ENCODE results near the gene HOXA6. TPM values are rescaled to one million over a fixed set of nuclear protein-coding genes. Genes with fewer than 3 reads are reported as not detected.

The HOXA6 gene
- total and polyA plus RNA-seq, 2 donors (not counting 1 experiment from before 2014, with no cell fraction given) = 0.18 to 0.49 TPM

GRCh38 chr7:27162561-27163287 is 15.2 kb upstream of the HOXA6 start:
- DNase-seq (peak; percentile 11), ATAC-seq (ENCODE audit: low read depth) (no peak)
- Histone ChIP-seq H3K9ac (ENCODE audit: low read length) (no peak overlapping the region), H3K27me3 (replicated peaks in 1 of 4; ENCODE audit: control extremely low read depth in 1 of 4, control insufficient read depth in 3 of 4, insufficient read depth in 4 of 4, low read length in 3 of 4) (peaks cover 0 to 89% (median 73%) of the 10 kb centered on the region in 4 experiments), H3K27ac (ENCODE audit: low read length in 2 of 2) (no peak overlapping the region), H3K36me3 (replicated peaks in 1 of 2; ENCODE audit: control extremely low read depth in 1 of 2, control insufficient read depth in 1 of 2, extremely low read depth in 1 of 2, insufficient read depth in 2 of 2, low read length in 1 of 2) (no peaks in the 10 kb centered on the region), H3K79me2 (ENCODE audit: control insufficient read depth, insufficient read depth, low read length) (no peaks in the 10 kb centered on the region), H3K4me2 (replicated peaks; ENCODE audit: low read depth, low read length, poor library complexity, severe bottlenecking) (no peak overlapping the region), H3K4me3 (ENCODE audit: control extremely low read depth in 1 of 5, extremely low read depth in 1 of 5, insufficient read depth in 1 of 5, low read depth in 2 of 5, low read length in 4 of 5) (no peak overlapping the region), H3K4me1 (ENCODE audit: control insufficient read depth in 2 of 2, insufficient read depth in 2 of 2, low read length in 2 of 2) (peaks cover 53 to 61% of the 10 kb centered on the region in 2 donors), H2AFZ (ENCODE audit: insufficient read depth, low read depth, low read length, poor library complexity, severe bottlenecking) (no peak overlapping the region), H4K20me1 (ENCODE audit: control insufficient read depth, insufficient read depth, low read length, poor library complexity, severe bottlenecking) (peaks cover 4% of the 10 kb centered on the region), H3K9me3 (ENCODE audit: control extremely low read depth in 1 of 3, control insufficient read depth in 2 of 3, insufficient read depth in 1 of 3, low read length in 2 of 3) (peaks cover 0 to 73% (median 12%) of the 10 kb centered on the region in 3 donors)
- ChIA-PET POLR2A (no interaction called here), CTCF (interaction anchor here (0.6 to 4.0 kb wide), 22 partner anchors 13 to 1311 kb away, joined by 3 to 122 read pairs (median 4); partner anchors contain the start of genes HOXA3, HOXA5 and HOXA6)
- no CpG with 5 or more reads among the region's 7 CpGs for WGBS (ENCODE audit: insufficient coverage)
- no peak overlapping the region for H3K4me3 Mint-ChIP-seq
- H3K27me3 Mint-ChIP-seq = peaks cover 69% of the 10 kb centered on the region
- peaks cover 33% of the 10 kb centered on the region for H3K4me1 Mint-ChIP-seq
- intact Hi-C loops (cut with micrococcal nuclease) = loop anchor here (5.0 to 10.0 kb wide), 3 partner anchors 888 to 1085 kb away; no protein-coding TSS in a partner anchor
- no peaks in the 10 kb centered on the region for H3K9me3 Mint-ChIP-seq (ENCODE audit: insufficient read depth)
- no peak overlapping the region for H3K27ac Mint-ChIP-seq
- TF ChIP-seq EZH2 (IDR thresholded peaks at IDR 0.05; ENCODE audit: borderline replicate concordance, insufficient read depth, low read depth, low read length, poor library complexity, severe bottlenecking) = no peak
- no peak for TF ChIP-seq CTCF (IDR thresholded peaks at IDR 0.05)

Measured in B cell (primary cell).